Astrocyte (in vitro differentiated cells and primary cell): ENCODE data around the gene TNFRSF8.

Source experiments
- CTCF ChIP-seq: IDR thresholded peaks from 2 replicates; pipeline ENCODE4 v1.5.1; 2011; ENCODE audit warnings: low read depth, mild to moderate bottlenecking, inconsistent platforms, low read length, moderate library complexity; ENCODE audit not compliant: insufficient read depth
- EZH2 ChIP-seq: IDR thresholded peaks from 2 replicates; pipeline ENCODE4 v1.6.1; 2012; ENCODE audit warnings: mild to moderate bottlenecking, low read length, inconsistent platforms; ENCODE audit not compliant: insufficient read depth

GRCh38 chr1:12015001-12015491, 48.1 kb upstream of the TNFRSF8 start:
- no peak for TF ChIP-seq CTCF
- no peak for TF ChIP-seq EZH2
